HG02885 (cell line): ENCODE measurements around the gene PLD4.
"Not testable (repeated sequence)": the region's sequence is repeated elsewhere in the genome, so short reads cannot be mapped to it uniquely, and the experiment has no call there.

ENCODE experiments used
- ATAC-seq: cut with Tn5 transposase; IDR thresholded peaks from one replicate; pipeline ENCODE4 v1.9.1; 2021; ENCODE audit warnings: mild to moderate bottlenecking; ENCODE audit not compliant: unreplicated experiment, poor library complexity

PLD4 gene

GRCh38 chr14:104951863-104952657, 27.4 kb downstream of the PLD4 start:
- not testable (repeated sequence) for ATAC-seq

- ATAC-seq: no peak
Observed at GRCh38 chr14:104953097-104953496, 28.4 kb downstream of the PLD4 start.

DNA sequence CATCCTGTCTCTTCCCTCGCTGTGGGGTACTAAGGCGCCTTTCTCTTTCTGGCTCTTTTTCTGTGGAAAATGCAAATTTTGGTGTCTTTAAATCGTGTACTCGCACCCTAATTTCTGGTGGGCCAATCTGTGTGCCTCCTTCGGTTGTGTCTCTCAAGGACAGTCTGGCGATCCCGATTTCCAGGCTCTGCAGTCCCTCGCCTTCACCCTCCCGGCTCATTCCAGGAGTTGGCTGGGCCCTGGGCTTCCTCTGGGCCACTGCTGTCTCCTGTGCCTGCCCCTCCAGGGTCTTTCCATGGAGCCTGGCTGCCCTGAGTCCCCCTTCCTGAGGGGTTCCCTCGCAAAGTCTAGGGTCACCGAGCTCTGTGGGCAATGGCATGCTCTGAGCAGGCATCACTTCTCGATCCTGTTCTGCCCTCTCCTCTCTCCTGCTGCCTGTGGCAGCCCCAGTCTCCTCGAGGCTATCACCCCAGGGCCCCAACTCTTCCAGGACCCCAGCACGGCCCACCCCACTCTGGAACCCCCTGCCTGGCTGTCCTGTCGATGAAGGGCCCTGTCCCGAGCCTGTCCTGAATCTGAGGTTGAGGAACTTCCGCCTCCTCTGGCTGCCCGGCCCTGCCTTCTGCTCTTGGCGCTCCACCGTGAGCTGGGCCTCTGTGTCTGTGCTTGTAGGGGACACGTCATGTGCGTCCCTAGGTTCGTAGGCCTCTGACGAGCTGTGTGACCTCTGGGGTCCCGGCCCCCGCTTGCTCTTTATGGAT, 29.4 kb downstream of the PLD4 start:
- ATAC-seq: no peak

DNA sequence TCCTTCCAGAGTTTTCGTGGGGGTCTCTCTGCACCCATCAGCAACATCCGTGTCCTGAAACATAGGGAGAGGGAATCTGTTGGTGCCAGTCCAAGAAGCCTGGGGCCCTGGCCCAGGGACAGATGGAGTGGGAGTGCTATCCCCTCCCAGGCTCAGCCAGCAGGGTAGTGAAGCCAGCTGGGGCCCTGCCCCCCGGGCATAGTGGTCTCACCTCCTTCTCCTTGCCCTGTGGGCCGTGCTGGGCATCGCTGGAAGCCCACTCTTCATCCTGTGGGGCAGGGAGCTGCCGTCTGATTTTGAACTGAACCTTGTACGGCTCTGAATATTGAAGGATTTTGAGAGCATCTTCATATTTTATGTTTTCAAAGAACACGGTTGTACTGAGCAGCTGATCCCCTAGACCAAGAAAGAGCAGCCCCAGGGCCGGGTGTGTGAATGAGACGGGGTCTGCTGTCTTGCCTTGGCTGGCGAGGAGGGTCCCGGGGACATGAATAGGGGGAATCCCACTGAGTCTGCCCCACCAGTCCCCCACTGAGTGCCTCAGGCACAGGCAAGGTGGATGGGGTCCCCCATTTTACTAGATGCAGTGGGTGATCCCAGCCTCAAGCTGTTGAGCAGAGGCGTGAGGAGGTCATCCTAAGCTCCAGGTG, 30.2 kb downstream of the PLD4 start:
- ATAC-seq: no peak

DNA sequence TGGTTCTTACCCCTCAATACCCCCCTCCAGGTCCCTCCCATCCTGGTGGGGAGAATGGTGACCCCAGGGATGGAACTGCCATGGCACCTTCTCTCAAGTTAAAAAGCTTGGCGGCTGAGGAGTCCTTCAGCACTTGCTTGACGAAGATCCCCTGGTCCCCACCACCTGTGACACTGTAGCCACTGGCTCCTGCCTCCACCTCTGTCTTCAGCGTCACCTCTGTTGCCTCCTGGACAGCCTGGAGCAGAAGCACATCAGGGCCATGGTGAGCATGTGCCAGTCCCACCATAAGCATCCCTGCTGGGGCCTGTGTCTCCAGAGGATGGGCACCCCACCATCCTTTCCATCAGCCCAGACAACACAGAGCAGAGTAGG, 30.7 kb downstream of the PLD4 start:
- ATAC-seq: no peak

GRCh38 chr14:104956290-104956890, 31.7 kb downstream of the PLD4 start:
- no peak for ATAC-seq

DNA sequence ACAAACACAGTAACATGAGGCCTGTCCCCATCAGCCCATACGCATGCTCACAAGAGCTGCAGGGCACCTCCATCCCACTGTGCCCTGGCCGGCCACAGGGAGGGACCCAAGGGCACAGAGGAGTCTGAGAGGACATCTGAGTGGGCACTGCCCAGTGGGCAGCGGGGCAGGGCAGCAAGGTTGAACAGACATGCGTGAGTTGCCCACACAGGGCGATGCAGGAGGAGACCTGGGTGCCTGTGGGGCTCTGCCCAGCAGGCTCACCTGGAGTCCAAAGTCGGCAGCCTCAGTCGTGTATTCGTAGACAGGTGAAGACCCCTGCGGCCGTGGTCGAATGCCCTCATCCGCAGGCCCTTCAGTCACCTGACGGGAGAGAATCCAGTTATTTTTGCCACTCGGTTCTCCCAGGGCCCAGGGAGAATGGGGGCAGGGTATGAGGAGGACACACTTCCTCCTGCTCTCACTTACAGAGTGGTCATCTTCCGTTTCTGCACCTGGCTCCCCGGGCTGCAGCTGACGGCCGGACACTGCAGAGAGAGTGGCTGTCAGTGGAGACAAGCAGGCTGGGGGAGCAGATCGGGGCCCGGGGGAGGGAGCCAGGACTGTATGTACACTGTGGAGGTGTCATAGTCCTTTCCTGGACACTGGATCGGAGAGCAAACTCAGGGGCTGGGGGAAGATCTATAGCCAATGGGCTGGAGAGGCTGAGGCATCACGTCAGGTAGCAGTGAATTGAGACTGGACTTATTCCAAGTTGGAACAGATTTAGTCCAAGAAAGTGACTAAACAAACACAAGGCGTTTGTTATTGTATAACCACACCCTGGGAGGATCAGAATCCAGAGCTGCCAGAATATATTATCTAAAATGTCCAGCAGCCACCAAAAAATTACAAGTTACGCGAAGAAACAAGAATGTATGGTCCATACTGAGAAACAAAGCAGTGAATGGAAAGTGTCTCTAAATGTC, 32.8 kb downstream of the PLD4 start:
- no peak for ATAC-seq

GRCh38 chr14:104964546-104964945, 39.9 kb downstream of the PLD4 start:
- ATAC-seq: no peak

DNA sequence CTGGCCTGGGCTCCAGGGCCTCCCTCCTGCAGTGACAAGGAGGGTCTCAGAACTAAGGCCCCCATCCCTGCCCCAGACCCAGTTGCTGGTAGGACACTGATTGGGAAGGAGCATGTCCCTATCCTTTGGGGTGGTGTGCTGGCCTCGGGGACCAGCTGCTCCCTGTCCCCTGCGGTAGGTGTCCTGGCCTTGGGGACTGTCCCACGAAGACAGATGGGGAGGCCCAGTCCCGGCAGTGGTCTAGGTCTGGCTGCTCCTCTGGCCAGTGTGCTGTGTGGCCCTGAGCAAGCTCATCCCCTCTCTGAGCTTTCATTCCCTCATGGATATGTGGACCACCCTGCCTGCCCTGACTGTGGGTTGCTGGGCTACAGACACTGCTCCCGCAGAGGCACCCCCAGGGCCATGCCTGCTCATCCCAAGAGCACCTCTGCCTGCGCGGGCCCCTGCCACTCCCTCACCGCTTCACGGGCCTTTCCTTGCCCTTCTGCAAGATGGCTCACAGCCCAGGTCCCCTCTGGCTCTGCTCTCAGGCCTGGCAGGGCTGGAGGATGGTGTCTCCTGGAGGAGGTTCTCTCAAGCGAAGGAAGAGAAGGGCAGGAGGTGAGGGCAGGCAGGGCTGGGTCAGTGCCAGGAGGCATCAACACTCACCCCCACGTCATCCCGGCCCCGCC, 41.0 kb downstream of the PLD4 start:
- no peak for ATAC-seq

GRCh38 chr14:104966261-104966865, 41.7 kb downstream of the PLD4 start:
- ATAC-seq: no peak

DNA sequence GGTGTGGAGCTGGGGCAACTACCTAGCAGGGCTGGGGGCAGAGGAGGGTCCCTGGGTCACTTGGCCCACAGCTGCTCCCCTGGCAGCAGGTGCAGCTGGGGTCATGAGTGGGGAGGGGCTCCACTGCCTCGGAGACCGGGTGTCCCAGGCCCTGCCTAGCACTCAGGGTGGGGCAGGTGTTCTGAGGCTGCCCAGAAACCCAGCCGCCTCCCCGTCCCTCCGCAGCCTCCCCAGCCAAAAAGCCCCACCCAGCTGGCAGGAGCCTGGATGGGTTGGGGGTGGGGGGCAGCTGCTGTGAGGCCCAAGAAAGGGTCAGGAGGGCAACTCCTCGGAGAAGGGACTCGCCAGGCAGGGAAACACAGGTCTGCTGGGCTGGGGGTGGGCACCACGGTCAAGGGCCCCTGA, 42.3 kb downstream of the PLD4 start:
- no peak for ATAC-seq

GRCh38 chr14:104967386-104968152, 42.9 kb downstream of the PLD4 start:
- no peak for ATAC-seq

DNA sequence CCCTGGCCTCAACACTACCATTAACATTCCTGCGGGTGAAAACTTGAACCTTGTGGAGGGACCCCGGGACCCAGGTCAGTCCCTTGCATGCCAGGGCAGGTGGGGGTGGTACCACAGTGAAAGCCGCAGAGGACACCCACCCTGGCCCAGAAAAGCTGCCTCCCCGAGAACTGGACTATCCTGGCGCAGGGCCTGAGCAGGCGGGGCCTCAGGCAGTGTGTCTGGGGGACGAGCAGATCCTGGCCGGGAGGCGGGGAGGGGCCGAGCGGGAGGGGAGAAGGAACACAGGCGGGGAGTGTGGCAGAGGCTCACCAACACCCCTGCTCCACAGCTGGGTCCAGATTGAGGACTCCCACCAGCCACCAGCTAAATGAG, 43.5 kb downstream of the PLD4 start:
- no peak for ATAC-seq

DNA sequence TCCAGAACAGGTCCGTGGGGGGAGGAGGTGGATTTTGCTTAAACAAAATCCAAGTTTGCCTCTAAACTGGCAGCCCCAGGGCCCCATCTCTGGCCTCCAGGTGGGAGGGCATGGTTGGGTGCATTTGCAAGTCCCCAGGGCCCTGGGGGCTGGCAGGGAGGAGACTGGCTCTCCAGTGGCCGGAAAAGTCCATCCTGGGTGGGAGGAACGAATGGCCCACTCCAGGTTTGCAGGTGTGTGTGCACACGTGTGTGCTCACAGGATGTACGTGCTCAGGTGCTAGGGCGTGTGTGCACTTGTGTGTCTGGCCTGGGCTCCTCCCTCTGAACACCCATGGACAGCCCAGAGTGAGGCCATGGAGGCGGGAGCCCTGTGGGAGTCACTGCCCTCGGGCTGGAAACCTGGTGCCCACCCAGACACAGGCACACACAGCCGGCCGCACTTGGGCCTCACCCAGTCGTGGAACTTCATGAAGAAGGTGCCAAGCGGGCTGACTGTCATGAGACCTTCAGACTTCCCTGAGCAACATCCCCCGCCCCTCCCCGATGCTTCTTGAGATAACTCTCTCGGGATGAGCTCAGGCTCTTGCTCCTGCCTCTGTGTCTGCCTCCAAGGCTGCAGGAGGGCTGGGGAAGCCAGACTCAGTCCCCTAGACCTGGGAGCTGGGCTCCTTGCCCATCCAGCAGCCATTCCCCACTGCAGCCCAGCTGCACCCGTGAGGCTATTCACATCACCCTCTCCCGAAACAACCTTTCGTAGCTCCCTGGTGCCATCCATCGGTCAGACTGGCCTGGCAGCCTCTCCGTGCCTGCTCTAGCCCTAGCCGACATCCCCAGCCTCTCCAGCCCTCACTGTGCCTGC, 44.1 kb downstream of the PLD4 start:
- ATAC-seq: no peak

DNA sequence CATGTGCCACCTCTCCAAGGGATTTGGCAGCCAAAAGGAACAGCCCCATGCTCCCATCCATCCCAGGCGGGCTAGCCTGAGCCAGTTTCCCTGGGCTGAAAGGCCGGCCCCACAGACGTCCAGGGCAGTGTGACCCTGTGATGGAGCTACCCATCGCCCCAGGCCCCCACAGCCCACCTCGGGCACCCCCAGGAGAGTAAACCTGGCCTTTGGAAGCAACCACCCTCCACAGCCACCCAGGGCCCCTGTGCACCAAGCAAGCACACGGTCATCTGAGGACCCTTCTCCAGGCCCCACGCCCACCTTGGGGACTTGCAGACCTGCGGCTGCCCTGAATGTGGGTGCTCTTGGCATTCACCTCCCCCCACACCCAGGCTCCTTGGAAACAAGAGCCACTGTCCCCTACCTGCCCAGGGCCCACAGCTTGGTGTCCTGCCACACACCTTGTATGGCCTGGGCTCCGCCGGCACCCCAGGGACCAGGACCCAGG, 45.1 kb downstream of the PLD4 start:
- ATAC-seq: no peak

DNA sequence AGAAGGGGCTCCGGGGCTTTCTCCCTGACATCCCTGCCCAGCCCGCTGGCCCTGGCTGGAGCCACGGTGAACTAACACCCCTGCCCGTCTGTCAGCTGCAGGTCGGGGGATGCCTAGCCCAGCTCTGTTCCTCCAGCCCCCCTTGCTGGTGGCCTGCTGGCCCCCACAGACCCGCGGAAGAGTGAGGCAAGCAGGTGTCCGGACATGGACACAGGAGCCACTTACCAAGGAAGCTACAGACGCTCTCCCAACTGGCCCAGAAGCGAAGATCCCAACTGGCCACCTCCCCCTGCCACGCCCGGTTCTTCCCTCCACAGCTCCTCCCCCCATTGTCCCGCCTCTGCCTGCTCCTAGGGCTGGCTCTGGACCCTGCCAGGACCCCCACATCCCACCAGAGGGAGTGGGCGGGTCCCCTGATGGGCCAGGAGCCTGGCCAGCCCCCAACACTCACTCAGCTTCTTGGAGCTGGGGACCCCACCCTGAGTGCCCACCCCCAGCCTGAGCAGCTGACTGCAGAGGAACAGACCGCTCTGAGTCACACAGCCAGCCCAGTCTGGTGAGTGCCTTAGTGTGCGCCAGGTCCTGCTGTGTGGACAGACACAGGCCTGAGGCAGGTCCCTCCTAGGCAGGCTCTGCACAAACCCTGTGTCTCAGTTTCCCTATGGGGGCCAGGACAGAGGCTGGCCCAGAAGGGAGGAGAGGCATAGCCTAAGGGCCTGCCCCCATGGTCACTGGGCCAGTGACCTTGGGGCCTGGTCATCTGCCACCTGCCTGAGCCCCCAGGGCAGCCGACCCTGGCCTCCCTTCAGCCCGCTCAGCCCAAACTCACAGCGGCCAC, 45.8 kb downstream of the PLD4 start:
- no peak for ATAC-seq
